Prostate gland (tissue), 2 donors: ENCODE results near the gene CASTOR2.
"Not testable (repeated sequence)": the region's sequence is repeated elsewhere in the genome, so short reads cannot be mapped to it uniquely, and the experiment has no call there.

Experiments
- CTCF ChIP-seq, 4 experiments: fragments of 200-600 bp in 2 of 4; fragments of 450-650 bp in 2 of 4; sonication (generic) in 2 of 4; IDR thresholded peaks; 1 replicate in 3 of 4; 2 replicates in 1 of 4; pipeline ENCODE4 v1.5.1; 2016 to 2019; ENCODE audit warnings: antibody characterized with exemption in 4 of 4, mild to moderate bottlenecking in 2 of 4, moderate library complexity in 2 of 4
- POLR2AphosphoS5 ChIP-seq: sonication (generic); formaldehyde crosslinking; IDR thresholded peaks from one replicate; pipeline ENCODE4 v1.6.1; 2017; ENCODE audit warnings: antibody characterized with exemption

- TF ChIP-seq CTCF (IDR thresholded peaks at IDR 0.05); POLR2AphosphoS5: not testable (repeated sequence)
Observed at GRCh38 chr7:74922321-74922890, 42.1 kb upstream of the CASTOR2 start.
